Activated CD8-positive, alpha-beta memory T cell treated with anti-CD3 and anti-CD28 coated beads for 4 hours (primary cell): Measurements from ENCODE around the gene CTSW.

ENCODE experiments used
- DNase-seq, 2 donors: peaks; one replicate each; pipeline ENCODE4 v3.0.0-alpha.2; 2020; ENCODE audit warnings: low read depth in 2 of 2

CTSW gene

DNA sequence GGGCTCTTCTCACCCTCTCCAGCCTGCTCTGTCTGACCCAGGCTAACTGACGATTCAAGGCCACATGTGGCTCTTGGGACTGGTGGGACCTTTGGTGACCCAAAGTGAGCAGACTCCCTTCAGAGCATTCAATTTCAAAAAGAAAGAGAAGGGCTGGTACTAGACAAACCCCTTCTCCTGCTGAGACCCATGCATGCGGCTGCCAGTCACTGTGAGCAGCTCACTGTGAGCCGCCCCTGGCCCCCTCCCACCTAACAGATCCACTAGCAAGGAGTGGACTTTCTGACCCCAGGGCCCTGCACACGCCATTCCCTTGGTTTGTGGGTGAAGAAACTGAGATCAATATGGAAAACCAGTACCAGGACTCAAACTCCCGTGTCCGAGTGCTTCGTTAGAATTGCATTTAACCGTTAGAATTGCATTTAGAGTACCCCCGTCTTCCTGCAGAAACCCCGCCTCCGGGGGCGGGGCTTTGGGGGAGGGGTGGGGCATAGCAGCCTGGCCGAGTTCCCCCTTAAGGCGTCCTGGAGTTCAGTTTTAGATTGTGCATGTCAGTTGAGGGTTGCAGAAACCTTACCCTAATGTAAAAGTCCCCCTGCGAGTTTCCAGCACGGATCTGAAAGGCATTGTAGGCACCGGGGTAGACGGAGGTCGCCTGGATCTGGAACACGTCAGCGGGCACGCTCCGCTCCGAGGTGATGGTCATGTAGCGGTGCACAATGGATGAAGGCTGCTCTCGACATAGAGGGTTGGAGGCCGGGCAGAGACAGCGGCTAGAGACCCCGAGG, 12.2 kb upstream of the CTSW start:
- no peak for DNase-seq

GRCh38 chr11:65868076-65868667, 11.5 kb upstream of the CTSW start:
- no peak for DNase-seq

GRCh38 chr11:65868907-65869306, 10.7 kb upstream of the CTSW start:
- no peak for DNase-seq

DNA sequence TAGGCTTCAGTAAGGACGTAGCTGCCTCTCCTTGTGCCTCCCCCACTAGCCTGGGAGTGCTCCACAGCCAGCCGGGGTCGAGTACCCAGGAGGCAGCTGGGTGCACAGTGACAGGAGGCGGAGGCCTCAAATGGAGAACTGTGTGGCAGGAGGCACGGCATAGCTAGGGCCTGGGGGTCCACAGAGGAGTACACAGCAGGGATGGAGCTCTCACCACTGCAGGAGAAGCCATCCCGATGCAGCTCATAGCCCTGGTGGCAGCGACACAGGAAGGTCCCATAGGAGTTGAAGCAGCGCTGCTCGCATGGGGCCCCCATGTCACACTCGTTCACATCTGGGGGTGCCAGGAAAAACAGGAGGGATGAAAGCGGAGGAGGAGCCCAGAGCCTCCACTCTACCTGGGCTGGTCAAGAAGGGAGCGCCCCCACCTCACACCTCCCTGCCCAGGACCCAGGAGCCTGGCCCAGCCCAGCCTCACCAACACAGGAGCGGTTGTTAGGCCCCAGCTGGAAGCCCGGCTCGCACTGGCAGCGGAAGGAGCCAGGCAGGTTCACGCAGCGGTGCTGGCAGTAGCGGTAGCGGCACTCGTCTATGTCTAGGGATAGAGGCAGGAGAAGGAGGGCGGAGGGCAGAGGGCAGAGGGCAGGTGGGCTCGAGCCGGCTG, 9.9 kb upstream of the CTSW start:
- DNase-seq = no peak

GRCh38 chr11:65870307-65870658, 9.4 kb upstream of the CTSW start:
- DNase-seq = no peak

GRCh38 chr11:65870706-65871681, 8.6 kb upstream of the CTSW start:
- no peak for DNase-seq

DNA sequence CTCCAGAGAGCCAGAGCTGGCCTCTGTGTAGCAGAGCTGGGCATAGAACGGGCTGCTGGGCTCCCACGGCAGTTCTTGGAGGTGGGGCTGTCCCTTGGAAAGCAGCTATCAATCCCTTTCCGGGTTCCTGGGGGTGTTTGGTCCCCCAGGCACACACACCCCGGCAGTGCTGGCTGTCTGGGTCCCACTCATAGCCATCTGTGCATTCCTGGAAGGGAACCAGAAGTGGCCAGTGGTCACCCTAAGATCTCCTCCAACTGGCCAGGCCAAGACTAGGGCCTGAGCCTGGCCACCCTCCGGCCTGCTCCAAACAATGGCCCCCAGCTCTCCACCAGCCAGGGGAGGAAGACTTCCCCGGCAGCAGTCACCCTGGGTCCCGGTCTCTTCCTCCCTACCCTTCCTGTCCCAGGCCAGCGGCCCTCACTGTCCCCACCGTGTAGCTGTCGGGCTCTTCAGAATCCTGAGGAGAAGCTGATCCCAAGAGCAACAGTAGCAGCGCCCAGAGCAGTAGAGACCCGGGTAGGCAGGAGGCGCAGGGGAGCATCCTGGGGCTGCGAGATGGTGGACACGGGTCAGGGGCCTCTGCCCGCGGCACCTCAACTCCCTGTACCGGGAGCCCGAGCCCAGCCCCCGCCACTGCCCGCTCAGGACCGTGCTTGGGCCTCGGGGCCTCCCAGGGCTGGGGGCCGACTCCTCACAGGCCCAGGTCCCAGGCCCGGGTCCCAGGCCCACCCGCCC, 7.7 kb upstream of the CTSW start:
- no peak for DNase-seq

GRCh38 chr11:65872586-65873317, 6.9 kb upstream of the CTSW start, which contains the start of gene EFEMP2:
TSS of gene EFEMP2 (minus strand) at chr11:65872800. CDS start at chr11:65872354, 446 bp downstream.
- no peak for DNase-seq

DNA sequence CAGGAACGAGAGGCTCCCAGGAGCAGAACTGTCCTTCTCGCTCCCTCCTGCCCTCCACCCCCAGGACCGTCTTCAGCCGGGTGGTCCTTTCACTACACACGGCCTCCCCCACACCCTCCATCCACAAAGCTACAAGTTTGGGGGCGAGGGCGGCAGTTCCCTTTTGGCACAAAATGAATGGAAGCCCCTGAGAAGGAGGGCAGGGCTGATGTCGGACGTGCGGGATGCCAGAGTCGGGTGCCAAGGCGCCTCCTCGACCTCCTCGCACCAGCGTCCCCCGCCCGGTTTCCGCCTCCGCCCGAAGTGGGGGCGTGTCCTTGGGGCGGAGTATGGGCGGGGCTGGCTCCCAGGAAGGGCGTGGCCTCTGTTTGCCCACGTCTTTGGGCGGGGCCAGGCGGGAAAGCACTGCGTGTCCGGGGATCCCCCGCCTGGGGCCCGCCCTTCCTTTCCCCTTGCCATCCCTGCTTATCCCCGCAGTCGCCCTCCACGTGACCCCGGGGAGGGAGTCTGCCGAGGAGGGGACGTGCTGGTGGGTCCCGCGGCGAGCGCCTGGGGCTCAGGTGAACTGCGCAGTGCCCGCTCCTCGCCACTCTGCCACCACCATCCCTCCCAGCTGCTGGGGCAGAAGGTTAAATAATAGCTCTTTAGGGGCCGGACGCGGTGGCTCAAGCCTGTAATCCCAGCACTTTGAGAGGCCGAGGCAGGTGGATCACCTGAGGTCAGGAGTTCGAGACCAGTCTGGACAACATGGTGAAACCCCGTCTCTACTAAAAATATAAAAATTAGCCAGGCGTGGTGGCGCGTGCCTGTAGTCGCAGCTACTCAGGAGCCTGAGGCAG, 6.1 kb upstream of the CTSW start:
- peak; percentile 87 to 93 for DNase-seq

GRCh38 chr11:65880027-65880426, 390 bp downstream of the CTSW start:
- no peak for DNase-seq

GRCh38 chr11:65880844-65881421, 1.3 kb downstream of the CTSW start:
- DNase-seq = no peak

- no peak for DNase-seq
These were observed 2.8 kb downstream of the CTSW start for GRCh38 chr11:65882120-65883057.

- no peak for DNase-seq
These were observed 3.6 kb downstream of the CTSW start for GRCh38 chr11:65883058-65883761.

DNA sequence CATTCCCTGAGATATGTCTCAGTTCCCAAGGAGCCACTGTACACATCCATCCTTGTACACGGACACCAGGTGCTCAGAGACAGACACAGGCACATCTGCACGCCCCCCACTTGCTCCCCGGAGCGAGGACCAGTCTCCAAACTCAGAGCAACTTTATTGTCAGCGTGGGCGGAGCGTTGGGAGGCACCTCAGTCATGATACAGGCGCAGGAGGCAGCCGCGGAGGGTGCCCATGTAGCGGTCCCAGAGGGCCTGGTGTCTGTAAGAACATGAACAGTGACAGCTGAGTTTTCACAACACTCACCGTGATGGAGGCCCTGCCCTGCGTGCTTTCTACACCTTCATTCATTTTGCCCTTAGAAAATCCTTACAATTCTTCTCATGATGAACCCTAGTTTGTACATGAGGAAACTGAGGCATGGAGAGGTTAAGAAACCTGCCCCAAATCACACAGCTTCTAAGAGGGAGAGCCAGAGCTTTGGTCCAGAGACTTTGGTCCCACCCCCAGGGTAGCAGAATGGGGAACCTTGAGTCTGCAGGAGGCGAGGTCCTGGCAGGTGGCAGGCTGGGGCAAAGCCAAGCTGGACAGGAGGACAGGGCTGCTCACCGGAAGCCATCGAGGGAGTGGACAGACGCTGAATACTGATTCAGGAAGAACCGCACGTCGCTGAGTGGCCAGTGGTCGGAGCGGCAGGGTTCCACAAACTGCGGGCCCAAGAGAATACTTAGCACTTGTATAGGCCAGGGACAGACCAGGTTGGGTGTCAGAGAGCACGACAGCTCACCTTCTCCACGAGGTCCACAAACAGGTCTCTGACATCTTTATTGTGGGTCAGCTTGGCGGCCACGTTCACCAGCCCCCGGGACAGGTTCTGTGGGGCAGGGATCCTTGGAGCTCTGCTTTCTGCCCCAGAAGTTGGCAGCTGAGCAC, 4.4 kb downstream of the CTSW start:
- DNase-seq = no peak

DNA sequence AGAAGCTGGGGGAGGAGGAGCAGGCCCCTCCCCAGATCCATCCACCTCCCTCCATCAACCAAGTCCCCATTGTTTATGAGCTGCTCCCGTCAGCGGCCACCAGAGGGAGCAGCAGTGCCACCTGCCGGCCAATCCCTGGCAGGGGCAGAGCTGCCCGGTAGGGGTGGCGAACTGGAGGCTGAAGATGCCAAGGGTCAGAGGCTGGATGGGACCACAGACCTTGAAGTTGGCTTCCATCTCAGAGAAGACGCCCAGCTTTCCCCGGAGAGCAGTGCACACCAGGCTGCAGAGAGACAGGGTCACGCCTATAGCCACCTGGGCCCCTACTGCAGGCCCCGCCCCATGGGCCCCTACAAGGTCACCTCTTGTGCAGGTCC, 5.1 kb downstream of the CTSW start:
- DNase-seq = peak in 1 of 2 donors; percentile 66

DNA sequence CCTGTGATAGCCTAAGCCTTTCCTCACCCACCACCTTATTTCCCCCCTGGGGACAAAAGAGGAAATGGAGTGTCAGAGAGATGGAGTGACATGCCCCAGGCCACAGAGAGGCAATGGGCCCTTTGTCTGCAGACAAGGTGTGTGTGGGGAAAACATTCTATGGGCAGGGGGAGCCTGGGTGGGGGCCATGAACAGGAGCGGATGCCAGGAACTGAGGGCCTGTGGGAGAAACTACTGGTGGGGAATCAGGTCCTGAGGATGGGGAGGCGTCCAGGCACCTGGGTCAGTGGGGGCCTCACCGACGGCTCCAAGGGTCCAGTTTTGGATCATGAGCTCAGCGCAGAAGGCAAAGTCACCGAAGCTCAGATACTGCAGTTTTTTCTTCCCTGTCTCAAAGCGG, 5.6 kb downstream of the CTSW start:
- no peak for DNase-seq
